Umbilical cord (tissue), 2 donors: ENCODE results near the gene COL8A1. TPM values are rescaled to one million over a fixed set of nuclear protein-coding genes. Genes with fewer than 3 reads are reported as not detected.
A peak's percentile ranks its signal among the peaks of the same experiment; 100 is the strongest.

Source experiments
- DNase-seq: peaks from one replicate; pipeline ENCODE4 v3.0.0-alpha.2; 2015; ENCODE audit warnings: low spot score
- total RNA-seq: library from RNA; depleted of rRNA; stranded (reverse); fragments of >200 nt; gene quantifications from one replicate; pipeline ENCODE4 v1.2.3, GENCODE V29; 2014; ENCODE audit warnings: low replicate concordance; ENCODE audit not compliant: insufficient read depth

COL8A1 gene
- total RNA-seq, 1 donor from 2014 or later = 364 TPM

DNA sequence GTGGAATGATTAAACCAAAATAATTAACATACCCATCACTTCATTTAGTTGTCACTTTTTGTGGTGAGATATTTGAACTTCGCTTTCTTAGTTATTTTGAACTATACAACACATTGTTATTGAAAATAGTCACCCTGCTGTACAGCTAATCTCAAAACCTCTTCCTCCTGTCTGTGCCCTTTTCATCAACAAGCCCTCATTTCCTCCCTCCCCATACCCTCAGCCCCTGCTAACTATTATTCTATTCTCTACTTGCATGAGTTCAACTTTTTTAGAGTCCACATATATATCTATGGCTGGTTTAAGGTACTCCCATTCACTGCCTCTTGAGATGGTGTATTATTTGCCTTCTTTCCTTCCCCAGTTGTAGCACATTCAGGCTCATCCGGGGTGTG lies 32.2 kb downstream of the COL8A1 start:
- DNase-seq = no peak

DNA sequence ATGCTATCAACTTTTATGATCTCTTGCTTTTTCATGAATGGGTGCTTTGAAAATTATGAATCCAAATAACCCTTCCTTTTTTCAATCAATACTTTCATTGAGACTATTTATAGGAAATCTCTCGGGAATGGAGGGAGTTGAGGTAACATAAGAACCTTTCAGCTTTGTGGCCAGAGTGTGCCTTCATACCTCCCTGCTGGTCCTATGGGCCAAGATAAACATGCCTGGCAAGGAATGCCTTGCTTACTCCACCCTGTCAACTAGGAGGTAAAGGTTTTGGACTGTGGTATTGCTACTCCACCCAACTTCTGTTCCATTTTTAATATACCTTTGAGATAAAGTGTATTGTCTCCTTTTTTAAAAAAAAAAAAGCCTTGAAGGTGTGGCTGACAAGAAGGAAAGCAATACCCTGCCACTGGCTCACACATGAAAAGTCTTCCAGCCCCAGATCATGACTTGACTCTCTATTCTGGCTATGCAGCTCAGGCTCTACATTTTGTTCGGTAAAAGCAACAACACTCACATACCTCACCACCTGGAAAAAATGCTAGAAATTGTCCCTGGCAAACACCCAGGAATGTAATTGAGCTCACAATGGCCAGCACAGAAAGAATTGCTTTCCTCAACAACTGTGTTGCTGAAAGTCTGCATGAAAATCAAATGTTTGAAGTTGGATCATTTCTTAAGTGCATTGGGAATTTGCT lies 35.8 kb downstream of the COL8A1 start:
- DNase-seq = peak; percentile 7

GRCh38 chr3:99678023-99678422 lies 39.6 kb downstream of the COL8A1 start:
- no peak for DNase-seq

DNA sequence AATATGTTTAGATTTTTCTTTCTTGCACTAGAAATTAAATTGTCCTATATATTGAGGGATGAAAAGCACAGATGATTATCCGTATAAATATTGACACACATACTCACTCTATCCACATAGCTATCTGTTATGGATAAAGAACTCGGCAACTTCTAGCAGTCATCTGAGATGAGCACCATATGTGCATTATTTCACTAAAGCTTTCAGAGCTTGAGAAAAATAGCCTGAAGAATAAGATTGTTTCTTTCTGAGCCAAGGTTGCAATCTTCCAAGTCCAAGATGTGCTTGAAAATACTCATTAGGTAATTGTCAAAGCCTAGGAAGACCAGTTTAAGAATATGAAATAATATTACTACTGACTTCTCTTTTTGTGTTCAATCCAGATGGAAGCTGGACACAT lies 40.5 kb downstream of the COL8A1 start:
- DNase-seq = no peak

DNA sequence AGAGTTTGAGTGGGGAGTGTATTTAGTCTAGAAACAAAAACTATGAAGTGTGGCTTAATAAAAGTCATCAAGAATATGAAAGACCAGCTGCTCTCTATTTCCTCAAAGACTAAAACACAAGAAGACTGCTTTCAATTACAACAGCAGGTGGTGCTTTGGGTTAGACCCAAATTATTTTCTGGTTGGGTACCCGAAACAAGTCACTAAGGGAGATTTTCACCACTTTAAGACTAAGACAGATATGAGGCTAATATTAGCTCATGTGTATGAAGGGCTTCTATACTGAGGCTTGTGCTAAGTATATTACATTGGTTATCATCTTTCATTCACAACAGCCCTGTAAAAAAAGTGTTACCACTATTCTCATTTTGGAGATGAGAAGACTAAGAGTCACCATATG lies 43.1 kb downstream of the COL8A1 start:
- DNase-seq = no peak

DNA sequence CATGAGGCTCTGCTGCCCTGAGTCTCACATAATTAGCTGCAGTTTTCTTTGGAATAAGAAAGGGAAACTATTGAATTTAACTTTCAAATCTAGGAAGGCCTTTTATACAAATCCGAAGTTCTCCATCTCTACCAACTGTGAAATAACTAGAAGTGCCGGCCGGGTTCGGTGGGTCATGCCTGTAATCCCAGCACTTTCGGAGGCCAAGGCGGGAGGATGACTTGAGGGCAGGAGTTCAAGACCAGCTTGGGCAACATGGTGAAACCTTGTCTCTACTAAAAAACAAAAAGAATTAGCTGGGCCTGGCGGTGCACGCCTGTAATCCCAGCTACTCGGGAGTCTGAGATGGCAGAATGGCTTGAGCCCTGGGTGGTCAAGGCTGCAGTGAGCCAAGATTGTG lies 43.6 kb downstream of the COL8A1 start:
- DNase-seq = no peak

GRCh38 chr3:99683465-99683864 lies 45.1 kb downstream of the COL8A1 start:
- DNase-seq = no peak

DNA sequence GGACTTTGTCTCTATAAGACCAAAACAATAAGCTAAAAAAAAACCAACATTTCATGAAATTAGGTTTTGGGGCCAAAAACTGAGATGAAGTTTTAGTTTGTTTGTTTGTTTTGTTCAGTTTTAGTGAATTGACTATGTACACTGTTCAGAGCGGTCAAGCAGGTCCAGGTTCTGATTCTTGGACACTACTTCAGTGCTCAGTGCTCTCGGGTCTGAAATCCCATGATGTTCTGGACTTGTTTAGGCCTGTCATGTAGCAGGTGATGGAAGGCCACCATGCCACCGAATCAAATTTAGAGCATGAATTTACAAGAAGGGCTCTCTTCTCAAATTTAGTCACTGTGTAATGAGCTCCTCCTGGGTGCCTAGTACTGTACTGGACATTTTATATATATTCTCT lies 45.5 kb downstream of the COL8A1 start:
- no peak for DNase-seq

GRCh38 chr3:99684644-99685043 lies 46.2 kb downstream of the COL8A1 start:
- no peak for DNase-seq

GRCh38 chr3:99686469-99686868 lies 48.1 kb downstream of the COL8A1 start:
- no peak for DNase-seq

DNA sequence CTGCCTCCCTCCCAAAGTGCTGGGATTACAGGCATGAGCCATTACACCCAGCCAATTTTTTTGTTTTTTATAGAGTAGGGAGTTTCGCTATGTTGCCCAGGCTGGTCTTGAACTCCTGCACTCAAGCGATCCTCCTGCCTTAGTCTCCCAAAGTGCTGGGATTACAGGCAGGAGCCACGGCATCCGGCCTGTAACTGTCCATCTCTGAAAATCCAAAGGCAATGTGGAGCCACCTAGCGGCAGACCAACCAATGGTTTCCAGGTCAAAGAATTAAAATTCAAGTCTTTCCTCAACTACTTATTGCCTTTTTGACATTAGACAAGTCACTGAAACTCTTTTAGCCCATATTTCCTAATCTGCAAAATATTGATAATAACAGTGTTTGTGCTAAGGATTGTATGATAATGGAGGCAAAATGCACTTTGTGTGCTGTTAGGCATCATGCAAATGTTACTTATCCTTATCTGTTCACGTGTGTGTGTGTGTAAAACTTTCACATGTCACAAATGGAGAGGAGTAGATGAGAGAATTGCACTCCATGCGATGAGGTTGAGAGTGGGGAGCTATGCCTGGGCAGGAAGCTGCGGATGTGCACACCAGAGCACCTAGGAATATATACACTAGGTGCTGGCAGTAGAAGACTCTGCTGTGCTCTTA lies 48.7 kb downstream of the COL8A1 start:
- peak; percentile 33 for DNase-seq

GRCh38 chr3:99690761-99691369 lies 52.5 kb downstream of the COL8A1 start:
- no peak for DNase-seq

DNA sequence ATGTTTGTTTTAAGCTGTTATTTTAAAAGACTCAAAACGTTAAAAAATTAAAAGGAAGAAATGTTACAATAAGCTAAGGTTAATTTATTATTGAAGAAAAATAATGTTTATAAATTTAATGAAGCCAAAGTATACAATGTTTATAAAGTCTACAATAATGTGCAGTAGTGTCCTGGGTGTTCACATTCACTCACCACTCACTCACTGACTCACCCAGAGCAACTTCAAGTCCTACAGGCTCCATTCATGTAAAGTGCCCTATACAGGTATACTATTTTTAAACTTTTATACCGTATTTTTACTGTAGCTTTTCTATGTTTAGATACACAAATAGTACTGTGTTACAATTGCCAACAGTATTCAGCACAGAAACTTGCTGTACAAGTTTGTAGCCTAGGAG lies 55.2 kb downstream of the COL8A1 start:
- no peak for DNase-seq

DNA sequence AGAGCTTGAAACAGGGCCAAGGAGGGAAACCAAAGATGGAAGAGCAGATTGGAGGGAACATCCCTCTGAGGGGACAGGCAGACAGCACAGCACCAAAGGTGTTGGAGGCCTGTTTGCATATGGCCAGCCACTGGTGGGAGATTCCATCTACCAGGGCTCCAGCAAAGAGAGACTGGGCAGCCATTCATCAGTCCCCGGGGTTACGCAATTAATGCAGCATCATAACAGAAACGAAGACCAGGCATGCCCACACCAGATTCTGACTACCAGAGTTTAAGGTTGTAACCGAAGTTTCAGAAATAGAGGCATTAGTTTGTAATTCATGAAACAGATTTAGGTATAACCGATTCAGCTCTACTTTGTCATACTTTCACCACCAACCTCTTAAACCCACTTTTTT lies 58.1 kb downstream of the COL8A1 start:
- no peak for DNase-seq

DNA sequence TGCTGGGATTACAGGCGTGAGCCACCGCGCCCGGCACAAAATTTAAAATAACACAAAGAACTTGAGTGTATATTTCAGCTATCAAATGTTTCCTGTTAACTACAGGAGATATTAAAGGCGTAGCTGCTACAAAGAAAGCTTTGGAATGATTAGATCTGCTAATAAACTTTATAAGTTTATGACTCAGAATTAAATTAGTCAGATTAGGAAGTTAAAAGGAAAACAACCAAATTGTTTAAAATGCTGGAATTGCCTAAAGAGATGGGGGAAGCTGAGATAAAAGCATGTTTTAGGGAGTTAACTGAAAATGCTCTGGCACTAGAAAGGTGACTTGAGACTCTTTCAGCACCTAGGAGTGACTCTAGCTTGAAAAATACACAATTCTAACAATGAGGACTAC lies 58.9 kb downstream of the COL8A1 start:
- DNase-seq = no peak

DNA sequence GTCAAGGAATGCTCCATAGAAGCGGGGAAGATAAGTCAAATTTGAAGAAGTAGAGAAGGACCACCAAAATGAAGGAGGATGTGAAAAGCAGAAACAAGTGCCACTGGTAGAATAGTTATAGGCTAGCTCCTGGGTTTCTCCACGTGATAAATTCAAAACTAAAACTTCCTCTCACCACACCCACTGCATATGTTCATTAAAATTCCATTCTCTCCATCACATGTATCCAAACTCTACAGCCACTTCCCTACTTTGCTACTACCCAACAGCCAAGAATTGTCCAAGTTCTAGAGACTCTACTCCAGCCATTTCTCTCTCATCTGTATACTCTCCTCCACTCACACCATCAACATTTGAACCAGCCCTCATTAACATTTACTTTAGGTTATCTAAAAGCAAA lies 60.5 kb downstream of the COL8A1 start:
- no peak for DNase-seq

GRCh38 chr3:99699841-99700240 lies 61.4 kb downstream of the COL8A1 start:
- DNase-seq = no peak

- DNase-seq = no peak
Observed at GRCh38 chr3:99700631-99701268, 62.4 kb downstream of the COL8A1 start.

DNA sequence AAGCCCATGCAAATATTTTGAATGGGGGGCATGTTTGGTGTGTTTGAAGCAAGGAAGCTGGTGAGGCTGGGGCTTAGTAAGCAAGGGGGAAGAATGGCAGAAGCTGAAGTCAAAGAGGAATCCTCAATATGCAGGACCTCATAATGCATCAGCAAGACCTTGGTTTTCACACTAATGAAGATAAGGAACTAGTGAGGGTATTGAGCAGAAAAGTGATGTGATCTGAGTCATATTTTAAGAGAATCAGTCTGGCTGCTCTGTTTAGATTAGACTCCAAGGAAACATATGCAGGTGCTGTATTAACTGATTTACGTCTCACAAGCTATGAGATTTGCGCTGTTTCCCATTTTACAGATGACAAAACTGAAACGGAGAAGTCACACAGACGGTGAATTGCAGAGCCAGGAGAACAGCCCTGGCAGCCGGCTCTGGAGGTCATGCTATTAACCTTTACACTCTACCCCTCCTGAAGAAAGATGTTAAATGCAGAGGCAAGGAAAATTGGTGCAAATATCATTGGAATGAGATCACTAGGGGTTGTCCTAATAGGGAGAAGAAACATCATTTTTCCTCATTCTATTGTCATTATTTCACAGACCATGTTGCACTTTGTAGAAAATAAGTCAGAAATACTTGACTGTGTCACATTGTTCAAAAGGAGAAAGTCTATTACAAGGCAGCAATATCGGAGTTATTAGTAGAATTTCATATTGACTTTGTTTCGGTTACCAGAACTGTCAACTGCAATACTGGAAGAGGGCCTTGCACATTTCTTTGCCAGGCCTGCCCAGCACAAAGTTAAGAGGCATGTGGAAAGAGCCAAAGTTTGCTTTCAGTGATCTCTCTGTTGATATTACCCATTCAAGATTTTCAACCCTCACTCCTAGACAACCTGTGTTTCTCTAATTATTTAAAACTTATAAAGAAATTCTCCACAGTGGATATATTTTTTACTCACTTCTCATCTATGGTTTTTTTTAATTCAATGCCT lies 64.9 kb downstream of the COL8A1 start:
- DNase-seq = no peak

DNA sequence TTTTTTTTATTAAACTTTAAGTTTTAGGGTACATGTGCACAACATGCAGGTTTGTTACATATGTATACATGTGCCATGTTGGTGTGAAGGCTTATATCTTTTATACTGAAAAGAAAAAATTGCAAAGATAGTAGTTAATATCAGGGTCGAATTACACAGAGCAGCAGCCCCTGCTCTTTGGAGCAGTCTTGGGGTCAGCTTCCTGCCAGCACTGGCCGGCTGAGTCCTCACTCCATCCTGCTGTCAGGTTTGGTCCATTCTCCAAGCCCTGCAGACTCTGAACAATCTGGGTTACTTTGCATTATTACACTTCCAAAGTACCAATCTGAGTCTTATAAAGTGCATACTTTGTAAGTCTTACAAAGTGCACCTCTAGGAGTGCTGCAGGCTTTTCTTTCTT lies 66.0 kb downstream of the COL8A1 start:
- DNase-seq = no peak

DNA sequence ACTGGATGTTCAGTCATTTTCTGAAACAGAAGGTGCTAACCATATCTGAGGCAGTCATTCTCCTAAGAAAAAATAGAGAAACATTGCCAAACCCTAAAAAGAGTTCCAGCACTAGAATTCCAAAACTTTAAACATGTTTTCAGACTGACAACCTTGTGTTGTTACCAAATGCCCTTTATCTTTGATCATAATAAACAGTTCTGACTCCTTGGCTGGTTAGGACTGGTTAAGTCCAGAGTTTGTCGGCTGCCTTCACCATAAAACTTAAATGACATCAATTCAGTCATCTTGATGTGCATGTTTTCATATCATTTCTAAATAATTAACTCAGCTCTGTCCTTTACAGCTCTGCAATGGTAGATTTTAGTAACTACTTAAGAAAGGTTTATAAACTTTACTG lies 68.0 kb downstream of the COL8A1 start:
- no peak for DNase-seq
